GM18519 (cell line): ENCODE measurements around the gene CBY2.
"Not testable (repeated sequence)": the region's sequence is repeated elsewhere in the genome, so short reads cannot be mapped to it uniquely, and the experiment has no call there.

Experiments used
- ATAC-seq: cut with Tn5 transposase; IDR thresholded peaks from one replicate; pipeline ENCODE4 v1.9.1; 2021; ENCODE audit warnings: mild to moderate bottlenecking, moderate library complexity; ENCODE audit not compliant: unreplicated experiment, low FRiP score

The CBY2 gene

DNA sequence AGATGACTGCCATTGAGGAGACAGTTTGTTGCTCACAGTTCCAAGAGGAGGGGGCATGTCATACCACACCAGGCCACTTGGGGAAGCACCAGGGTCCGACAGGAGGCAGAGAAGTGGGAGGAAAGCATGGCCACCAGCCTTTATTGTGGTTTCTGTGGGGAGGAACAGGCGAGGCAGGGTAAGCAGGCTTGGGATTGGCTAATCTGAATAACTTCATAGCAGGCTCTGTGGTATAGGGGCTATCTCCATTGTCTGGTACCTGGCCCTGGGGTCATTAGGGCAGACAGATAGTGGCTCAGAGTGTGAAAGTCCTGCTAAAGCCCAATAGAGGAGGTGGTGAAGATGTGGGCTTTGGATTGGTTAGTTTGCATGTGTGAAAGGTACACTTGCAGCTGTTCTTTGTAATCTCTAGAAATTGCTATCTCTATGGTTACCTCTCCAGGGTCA lies 35.5 kb downstream of the CBY2 start:
- ATAC-seq, result no peak

DNA sequence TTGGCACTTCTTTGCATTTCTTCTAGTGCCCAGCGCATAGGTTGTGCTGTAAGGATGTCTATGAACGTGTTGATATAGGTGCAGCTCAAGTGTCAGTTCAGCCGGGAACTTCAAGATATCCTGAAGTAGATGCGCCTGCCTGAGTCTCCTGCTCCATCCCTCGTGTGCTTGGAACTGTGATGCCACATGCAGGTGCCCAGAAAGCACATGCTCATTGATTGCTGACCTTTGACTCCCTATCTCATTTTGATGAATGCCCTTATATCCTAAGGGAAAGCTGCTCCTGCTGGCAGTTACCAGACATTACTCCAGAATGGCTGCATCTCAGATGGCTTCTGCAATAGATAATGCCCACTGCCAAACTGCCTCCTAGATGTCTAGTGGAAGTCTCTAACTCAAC lies 40.9 kb downstream of the CBY2 start:
- no peak for ATAC-seq

DNA sequence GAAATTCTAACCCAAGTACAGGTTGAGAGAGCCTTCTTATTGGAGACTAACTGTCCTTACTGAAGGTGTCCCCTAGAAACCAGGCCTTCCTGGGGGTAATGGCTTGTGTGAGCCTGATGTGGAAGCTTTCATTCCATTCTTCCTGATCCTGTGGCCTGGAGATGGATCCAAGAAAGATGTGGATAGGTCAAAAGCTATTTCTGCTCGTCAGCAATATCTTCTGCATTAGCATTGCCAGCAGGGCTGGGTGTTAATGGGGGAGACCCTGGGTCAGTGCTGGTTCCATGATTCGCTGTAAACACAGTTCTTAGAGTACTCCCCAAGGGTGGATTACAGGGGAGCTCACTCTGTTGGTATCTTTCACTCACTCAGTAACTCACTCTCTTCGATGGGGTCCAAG lies 42.9 kb downstream of the CBY2 start:
- no peak for ATAC-seq

DNA sequence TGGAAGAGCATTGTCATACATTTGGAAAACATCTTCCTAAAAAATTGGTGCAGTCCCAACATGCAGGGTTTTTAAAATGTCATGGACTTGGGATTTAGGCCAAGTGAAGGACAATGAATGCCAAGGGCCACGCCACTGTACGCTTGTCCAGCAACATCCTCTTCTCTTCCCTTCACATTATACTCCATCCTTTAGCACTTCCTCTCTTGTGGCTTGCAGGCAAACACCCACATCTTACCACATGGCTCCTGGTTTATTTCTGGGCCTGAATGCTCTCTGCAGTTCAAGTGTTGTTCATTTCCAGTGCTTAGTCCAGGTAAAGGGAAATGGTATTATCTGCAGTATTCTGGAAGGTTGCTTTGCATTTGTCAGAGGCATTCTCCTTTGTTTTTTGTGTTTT lies 45.0 kb downstream of the CBY2 start:
- ATAC-seq, result no peak

DNA sequence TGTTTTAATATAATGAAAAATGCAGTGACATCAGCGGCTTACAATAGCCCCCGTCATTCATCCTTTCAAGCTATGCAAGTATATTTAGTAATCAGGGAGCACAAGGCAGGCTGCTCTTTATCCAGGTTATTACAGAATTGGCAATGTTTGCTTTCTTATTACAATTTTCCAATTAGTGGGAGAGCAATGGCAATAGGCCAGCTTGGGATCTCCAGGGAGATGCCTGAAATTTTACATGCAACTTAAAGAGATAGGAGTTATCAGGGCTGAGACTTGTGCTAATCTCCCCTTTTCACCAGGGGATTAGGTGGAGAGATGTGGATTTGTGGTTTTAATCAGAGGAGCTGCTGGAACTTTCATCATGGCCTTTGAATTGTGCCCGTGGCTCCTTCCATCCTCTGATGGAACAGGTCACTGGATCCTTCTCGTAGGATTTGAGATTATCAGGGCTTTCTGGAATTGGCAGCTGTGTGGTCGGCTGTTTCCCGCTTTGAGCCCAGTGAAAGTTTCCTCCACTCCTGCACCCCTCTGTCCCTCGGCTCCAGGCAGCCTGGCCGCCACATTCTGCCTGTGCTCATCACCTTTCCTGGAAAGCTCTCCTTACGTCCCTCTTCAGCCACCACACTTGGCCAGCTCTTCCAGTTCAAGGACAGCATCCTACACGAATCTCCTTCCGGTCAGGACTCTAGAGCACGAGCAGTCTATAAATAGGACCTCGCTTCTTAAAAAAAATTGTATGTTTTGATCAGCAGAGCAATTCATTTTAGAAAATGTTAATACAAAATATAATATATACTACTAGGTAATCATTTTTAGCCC lies 47.0 kb downstream of the CBY2 start:
- ATAC-seq, result no peak

DNA sequence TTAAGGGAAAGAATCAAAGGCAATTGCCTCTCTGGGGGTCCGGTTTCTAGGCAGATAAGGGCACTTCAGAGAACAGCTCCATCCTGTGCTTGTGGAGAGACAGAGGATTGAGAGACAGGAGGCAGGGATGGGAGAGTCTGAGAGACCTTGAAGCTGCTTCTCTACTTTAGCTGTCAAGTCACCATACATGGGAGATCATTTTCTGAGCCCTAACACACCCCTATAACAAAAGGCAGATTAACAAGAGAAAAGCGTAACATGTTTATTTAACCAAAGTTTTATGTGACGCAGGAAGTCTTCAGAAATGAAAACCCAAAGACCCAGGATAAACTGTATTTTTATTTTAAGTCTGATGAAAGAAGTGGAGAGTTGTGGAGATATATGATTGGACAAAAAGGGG lies 48.4 kb downstream of the CBY2 start:
- ATAC-seq, result no peak

DNA sequence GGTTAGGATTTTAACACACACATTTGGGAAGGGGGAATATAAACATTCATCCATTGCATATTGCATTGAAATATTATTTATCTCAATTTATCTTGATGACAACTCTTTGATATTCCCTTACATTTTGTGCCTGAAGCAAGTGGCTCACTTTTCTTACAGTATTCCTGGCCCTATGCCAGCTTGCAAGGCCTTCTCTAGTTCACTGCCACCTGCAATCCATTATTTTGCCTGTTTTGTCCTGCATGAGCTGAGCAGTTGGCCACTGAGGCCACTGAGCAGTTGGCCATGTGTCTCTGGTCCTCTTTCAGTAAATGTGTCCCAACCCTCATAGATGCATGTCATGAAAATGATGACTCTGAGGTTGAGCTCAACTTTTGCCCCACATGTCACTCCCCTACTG lies 49.8 kb downstream of the CBY2 start:
- no peak for ATAC-seq

DNA sequence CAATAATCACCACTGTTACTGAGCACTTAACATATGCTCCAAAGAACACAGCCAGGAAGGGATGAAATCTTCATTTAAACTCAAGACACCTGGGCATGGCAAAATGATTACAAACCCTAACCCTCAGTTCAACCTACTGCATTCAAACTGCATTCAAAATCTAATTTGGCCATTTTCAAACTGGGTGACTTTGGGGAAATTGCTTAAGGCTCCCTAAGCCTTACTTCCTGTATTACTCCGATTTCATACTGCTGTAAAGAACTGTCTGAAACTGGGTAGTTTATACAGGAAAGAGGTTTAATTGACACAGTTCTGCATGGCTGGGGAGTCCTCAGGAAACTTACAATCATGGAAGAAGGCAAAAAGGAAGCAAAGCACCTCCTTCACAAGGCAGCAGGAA lies 50.4 kb downstream of the CBY2 start:
- no peak for ATAC-seq

DNA sequence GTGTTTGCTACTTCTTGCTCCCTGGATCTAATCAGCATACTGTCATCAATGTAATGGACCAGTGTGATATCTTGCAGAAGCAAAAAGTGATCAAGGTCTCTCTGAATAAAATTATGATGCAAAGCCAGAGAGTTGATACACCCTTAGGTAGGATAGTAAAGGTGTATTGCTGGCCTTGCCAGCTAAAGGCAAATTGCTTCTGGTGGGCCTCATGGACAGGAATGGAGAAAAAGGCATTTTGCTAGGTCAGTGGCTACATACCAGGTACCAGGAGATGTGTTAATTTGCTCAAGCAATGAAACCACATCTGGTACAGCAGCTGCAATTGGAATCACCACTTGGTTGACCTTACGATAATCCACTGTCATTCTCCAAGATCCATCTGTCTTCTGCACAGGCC lies 54.4 kb downstream of the CBY2 start:
- not testable (repeated sequence) for ATAC-seq

DNA sequence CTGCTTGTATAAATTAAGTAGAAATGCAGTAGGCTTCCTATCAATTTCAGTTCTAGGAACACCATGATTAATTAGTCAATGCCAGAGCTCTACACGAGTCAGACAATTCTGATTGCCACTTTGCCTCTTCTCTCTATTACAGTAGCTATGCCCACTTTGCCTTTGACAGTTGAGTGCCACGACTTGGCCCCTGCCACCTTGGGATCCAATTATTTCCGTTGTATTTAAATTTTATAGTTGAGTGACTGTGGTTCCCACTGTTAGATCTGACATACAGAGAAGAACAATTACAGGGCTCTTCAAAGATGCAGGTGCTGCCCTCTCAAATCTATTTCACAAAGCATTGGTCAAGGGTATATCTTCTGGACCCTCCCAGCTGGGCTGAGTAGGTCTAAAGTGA lies 55.5 kb downstream of the CBY2 start:
- ATAC-seq, result not testable (repeated sequence)

DNA sequence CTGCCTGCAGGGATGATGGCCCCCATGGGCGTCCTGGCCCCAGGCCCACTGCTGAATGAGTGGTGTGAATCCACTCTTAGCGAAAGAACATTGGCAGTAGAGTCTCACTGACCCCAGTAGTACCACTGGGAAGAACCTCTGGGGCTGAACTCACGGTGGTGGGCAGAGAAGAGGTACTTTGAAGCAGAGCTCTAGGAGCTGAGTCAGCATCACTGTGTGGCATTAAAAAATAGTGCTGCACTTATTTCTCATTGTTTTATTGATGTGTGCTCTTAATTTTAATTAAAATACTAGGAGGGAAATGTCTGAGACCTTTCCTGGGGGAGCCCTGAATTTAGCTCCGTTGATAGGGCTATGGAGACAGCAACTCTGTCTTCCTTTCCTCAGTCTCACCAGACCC lies 61.3 kb downstream of the CBY2 start:
- ATAC-seq, result no peak
